ENCODE measurements around the gene EPHB1.

DNA sequence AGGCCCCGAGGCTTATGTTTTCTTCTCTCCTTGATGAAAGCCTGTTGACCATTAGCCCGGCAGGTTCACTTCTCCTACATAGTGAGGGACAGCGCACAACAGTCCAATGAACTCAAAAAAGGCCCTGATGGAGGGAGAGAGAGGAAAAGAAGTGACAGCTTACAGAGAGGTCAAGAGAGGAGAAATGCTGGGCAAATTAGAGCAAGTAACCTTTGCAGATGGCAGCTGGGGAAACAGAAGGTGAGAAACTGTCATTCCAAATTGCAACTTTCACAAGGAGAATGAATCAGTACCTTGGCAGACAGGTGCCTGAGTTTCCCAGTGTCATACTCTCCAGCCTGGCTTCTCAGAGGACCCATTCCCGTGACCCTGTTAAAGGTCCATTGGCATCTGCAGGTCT is 252.0 kb downstream of the EPHB1 start:
- TF ChIP-seq POLR2AphosphoS5 (IDR thresholded peaks at IDR 0.05; ENCODE audit: low read depth, low read length) (no peak), POLR2A (IDR thresholded peaks at IDR 0.05; ENCODE audit: low read depth, low read length) (no peak), PAX5 (IDR thresholded peaks at IDR 0.05; ENCODE audit: insufficient read depth, low read length, severe bottlenecking) (no peak), TAF1 (IDR thresholded peaks at IDR 0.05; ENCODE audit: low read depth, low read length) (no peak)

Measured in GM12891 (cell line).